ENCODE measurements around the gene WWP2. TPM values are rescaled to one million over a fixed set of nuclear protein-coding genes. Genes with fewer than 3 reads are reported as not detected.
"Not testable (repeated sequence)": the region's sequence is repeated elsewhere in the genome, so short reads cannot be mapped to it uniquely, and the experiment has no call there.

WWP2 gene
- total and polyA plus RNA-seq, 4 donors = 26.1 to 86.6 (median 43.4) TPM

DNA sequence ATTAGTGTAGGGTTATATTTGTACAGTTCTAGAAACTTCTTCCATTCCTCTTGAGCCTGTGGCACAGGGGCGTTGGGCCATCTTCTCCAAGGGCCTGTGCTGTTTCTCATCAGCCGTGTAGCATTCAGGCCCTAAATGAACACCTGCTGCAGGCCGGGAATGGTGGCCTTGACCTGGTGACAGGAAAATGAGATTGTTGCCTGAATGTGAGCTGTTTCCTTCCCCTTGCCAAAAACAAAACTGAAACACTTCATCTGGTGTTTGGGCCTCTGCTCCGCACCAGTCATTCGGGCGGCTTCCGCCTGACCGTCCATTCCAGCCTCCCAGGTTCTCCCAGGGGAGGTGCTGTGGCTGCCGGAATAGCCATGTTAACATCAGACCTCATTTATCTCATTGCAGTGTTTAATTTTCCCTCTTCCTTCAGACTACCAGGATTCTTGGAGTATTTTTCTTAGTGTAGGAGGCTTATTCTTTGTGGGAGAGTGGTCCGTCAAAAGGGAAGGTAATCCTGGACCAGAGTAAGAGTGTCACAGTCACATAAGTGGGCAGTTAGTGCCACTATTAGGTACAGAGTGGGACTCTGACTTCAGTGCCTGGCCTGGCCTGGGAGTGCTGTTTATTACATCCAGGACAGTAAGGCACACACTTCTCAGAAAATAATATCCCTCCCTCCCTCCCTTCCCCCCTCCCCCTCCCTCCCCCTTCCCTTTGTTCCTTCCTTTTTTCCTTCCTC, 61.9 kb downstream of the WWP2 start:
- Histone ChIP-seq H3K36me3 (ENCODE audit: control insufficient read depth in 4 of 4, insufficient read depth in 4 of 4, low read length in 4 of 4) (peaks cover 0 to 5% (median 0%) of the 10 kb centered on the region in 4 donors), H3K4me1 (ENCODE audit: control insufficient read depth in 5 of 5, insufficient read depth in 5 of 5, low read length in 5 of 5) (peaks cover 0 to 10% (median 5%) of the 10 kb centered on the region in 5 donors), H3K27me3 (ENCODE audit: control insufficient read depth in 3 of 3, insufficient read depth in 3 of 3, low read length in 2 of 3) (no peaks in the 10 kb centered on the region), H3K27ac (ENCODE audit: low read depth in 1 of 2, low read length in 1 of 2) (peak overlapping the region; percentile 57 to 77), H3K9ac (ENCODE audit: insufficient read depth in 1 of 2, low read length in 2 of 2) (peak overlapping the region in 1 of 2 donors; percentile 32), H3K9me3 (ENCODE audit: control insufficient read depth in 4 of 4, insufficient read depth in 3 of 4, low read length in 3 of 4) (no peaks in the 10 kb centered on the region), H3K4me3 (no peak overlapping the region)
- peak in 2 of 3 donors; percentile 38 to 50 for DNase-seq
- 54 to 59% methylated on average over 10 of the region's 10 CpGs for WGBS, 2 donors
- ATAC-seq (ENCODE audit: insufficient read depth, low FRiP score) = no peak
- TF ChIP-seq, protein P1, sequence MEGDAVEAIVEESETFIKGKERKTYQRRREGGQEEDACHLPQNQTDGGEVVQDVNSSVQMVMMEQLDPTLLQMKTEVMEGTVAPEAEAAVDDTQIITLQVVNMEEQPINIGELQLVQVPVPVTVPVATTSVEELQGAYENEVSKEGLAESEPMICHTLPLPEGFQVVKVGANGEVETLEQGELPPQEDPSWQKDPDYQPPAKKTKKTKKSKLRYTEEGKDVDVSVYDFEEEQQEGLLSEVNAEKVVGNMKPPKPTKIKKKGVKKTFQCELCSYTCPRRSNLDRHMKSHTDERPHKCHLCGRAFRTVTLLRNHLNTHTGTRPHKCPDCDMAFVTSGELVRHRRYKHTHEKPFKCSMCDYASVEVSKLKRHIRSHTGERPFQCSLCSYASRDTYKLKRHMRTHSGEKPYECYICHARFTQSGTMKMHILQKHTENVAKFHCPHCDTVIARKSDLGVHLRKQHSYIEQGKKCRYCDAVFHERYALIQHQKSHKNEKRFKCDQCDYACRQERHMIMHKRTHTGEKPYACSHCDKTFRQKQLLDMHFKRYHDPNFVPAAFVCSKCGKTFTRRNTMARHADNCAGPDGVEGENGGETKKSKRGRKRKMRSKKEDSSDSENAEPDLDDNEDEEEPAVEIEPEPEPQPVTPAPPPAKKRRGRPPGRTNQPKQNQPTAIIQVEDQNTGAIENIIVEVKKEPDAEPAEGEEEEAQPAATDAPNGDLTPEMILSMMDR (IDR thresholded peaks at IDR 0.05; ENCODE audit: control extremely low read depth, extremely low read depth) = no peak

DNA sequence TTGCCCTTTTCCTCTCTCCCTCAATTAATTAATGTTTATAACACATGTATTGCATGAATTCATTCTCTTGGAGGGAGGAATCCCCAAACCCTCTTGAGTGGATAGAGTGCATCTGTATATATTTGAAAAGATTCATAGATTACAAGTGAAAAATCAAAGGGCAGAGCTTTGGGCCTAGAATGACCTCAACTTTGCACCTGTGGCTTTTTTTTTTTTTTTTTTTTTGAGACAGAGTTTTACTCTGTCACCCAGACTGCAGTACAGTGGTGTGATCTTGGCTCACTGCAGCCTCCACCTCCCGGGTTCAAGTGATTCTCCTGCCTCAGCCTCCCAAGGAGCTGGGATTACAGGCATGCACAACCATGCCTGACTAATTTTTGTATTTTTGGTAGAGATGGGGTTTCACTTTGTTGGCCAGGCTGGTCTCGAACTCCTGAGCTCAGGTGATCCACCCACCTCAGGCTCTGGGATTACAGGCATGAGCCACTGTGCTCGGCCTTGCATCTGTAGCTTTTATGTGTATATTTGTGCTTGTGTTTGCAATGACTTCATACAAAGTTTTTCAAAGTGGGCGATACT, 62.5 kb downstream of the WWP2 start:
- WGBS, 2 donors = 92 to 94% methylated on average over 4 of the region's 4 CpGs
- H3K9me3 ChIP-seq (ENCODE audit: control insufficient read depth in 4 of 4, insufficient read depth in 3 of 4, low read length in 3 of 4); H3K36me3 ChIP-seq (ENCODE audit: control insufficient read depth in 4 of 4, insufficient read depth in 4 of 4, low read length in 4 of 4); H3K27me3 ChIP-seq (ENCODE audit: control insufficient read depth in 3 of 3, insufficient read depth in 3 of 3, low read length in 2 of 3); H3K27ac ChIP-seq (ENCODE audit: low read depth in 1 of 2, low read length in 1 of 2); H3K4me3 ChIP-seq; DNase-seq; H3K9ac ChIP-seq (ENCODE audit: insufficient read depth in 1 of 2, low read length in 2 of 2); ATAC-seq (ENCODE audit: insufficient read depth, low FRiP score): not testable (repeated sequence)
- H3K4me1 ChIP-seq (ENCODE audit: control insufficient read depth in 5 of 5, insufficient read depth in 5 of 5, low read length in 5 of 5) = peaks cover 0 to 12% (median 5%) of the 10 kb centered on the region in 5 donors

DNA sequence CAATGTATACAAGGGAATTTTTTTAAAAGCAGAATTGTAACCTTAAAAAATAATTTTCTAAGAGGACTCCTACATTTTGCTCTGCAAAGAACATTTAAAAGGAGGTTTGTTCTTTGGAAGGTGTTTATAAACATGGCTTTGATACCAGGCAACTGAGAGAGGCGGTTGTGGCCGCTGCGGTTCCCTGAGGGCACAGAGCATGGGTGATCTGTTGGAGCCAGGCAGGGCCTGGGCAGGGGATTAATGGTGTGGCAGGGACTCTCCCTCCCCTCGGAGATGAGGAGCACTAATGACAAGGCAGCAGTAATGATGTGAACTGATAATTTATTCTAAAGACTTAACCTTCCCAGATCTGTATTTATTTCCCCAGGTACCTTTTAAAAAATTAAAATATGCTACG, 65.4 kb downstream of the WWP2 start:
- TF ChIP-seq, protein P1 (IDR thresholded peaks at IDR 0.05; ENCODE audit: control extremely low read depth, extremely low read depth) = no peak
- no peaks in the 10 kb centered on the region for H3K27me3 ChIP-seq (ENCODE audit: control insufficient read depth in 3 of 3, insufficient read depth in 3 of 3, low read length in 2 of 3)
- peaks cover 0 to 4% (median 0%) of the 10 kb centered on the region in 4 donors for H3K36me3 ChIP-seq (ENCODE audit: control insufficient read depth in 4 of 4, insufficient read depth in 4 of 4, low read length in 4 of 4)
- WGBS, 2 donors = 90 to 96% methylated on average over 5 of the region's 5 CpGs
- H3K27ac ChIP-seq (ENCODE audit: low read depth in 1 of 2, low read length in 1 of 2) = no peak overlapping the region
- no peak overlapping the region for H3K9ac ChIP-seq (ENCODE audit: insufficient read depth in 1 of 2, low read length in 2 of 2)
- H3K4me1 ChIP-seq (ENCODE audit: control insufficient read depth in 5 of 5, insufficient read depth in 5 of 5, low read length in 5 of 5) = peaks cover 0 to 13% (median 4%) of the 10 kb centered on the region in 5 donors
- no peaks in the 10 kb centered on the region for H3K9me3 ChIP-seq (ENCODE audit: control insufficient read depth in 4 of 4, insufficient read depth in 3 of 4, low read length in 3 of 4)
- H3K4me3 ChIP-seq = no peak overlapping the region
- ATAC-seq (ENCODE audit: insufficient read depth, low FRiP score) (no peak), DNase-seq (no peak)

DNA sequence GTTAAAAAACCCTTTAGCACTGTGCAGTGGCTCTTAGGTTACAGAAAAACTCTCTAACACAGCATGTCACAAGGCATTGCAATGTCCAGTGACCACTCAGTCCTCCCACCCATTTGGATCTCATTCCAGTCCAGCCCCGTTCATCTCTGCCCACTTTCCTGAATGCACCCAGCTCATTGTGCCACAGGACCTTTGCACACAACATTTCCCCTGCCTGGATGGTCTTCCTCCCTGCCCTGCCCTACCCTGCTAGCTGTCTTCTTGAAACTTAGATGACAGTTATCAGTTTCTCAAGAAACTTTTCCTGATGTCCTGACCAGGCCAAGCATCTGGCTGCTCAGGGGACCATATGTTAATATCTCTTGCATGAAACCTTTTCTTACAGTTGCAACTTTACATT, 67.2 kb downstream of the WWP2 start:
- DNase-seq (no peak), ATAC-seq (ENCODE audit: insufficient read depth, low FRiP score) (no peak)
- Histone ChIP-seq H3K27ac (ENCODE audit: low read depth in 1 of 2, low read length in 1 of 2) (peak overlapping the region in 1 of 2 donors; percentile 33), H3K27me3 (ENCODE audit: control insufficient read depth in 3 of 3, insufficient read depth in 3 of 3, low read length in 2 of 3) (no peaks in the 10 kb centered on the region), H3K4me3 (peak overlapping the region; percentile 1), H3K36me3 (ENCODE audit: control insufficient read depth in 4 of 4, insufficient read depth in 4 of 4, low read length in 4 of 4) (peaks cover 0 to 4% (median 0%) of the 10 kb centered on the region in 4 donors), H3K9me3 (ENCODE audit: control insufficient read depth in 4 of 4, insufficient read depth in 3 of 4, low read length in 3 of 4) (no peaks in the 10 kb centered on the region), H3K9ac (ENCODE audit: insufficient read depth in 1 of 2, low read length in 2 of 2) (no peak overlapping the region), H3K4me1 (ENCODE audit: control insufficient read depth in 5 of 5, insufficient read depth in 5 of 5, low read length in 5 of 5) (peaks cover 0 to 22% (median 8%) of the 10 kb centered on the region in 5 donors)
- TF ChIP-seq, protein P1 (IDR thresholded peaks at IDR 0.05; ENCODE audit: control extremely low read depth, extremely low read depth) = no peak
- 67 to 96% methylated on average over 1 of the region's 1 CpG for WGBS, 2 donors
